HEK293 (cell line): ENCODE results near the gene HOXA4.
A peak's percentile ranks its signal among the peaks of the same experiment; 100 is the strongest.

ENCODE experiments used
- EGR2 ChIP-seq: fragments of 450-650 bp; formaldehyde crosslinking; IDR thresholded peaks from 2 replicates; pipeline ENCODE4 v1.5.1; 2016; ENCODE audit warnings: low read depth, missing biosample characterization, missing genetic modification characterization
- GLIS2 ChIP-seq: fragments of 450-650 bp; formaldehyde crosslinking; IDR thresholded peaks from 2 replicates; pipeline ENCODE4 v1.5.1; 2016; ENCODE audit warnings: missing biosample characterization, missing genetic modification characterization
- IKZF3 ChIP-seq: fragments of 450-650 bp; IDR thresholded peaks from 2 replicates; pipeline ENCODE4 v1.5.0; 2018; ENCODE audit warnings: missing biosample characterization, mild to moderate bottlenecking, missing genetic modification characterization, moderate library complexity
- MZF1 ChIP-seq: fragments of 450-650 bp; formaldehyde crosslinking; IDR thresholded peaks from 2 replicates; pipeline ENCODE4 v1.5.1; 2017; ENCODE audit warnings: missing biosample characterization, missing genetic modification characterization, borderline replicate concordance
- SCRT1 ChIP-seq: fragments of 450-650 bp; formaldehyde crosslinking; IDR thresholded peaks from 2 replicates; pipeline ENCODE4 v1.5.1; 2016; ENCODE audit warnings: missing biosample characterization, missing genetic modification characterization, borderline replicate concordance
- SETDB1 ChIP-seq: IDR thresholded peaks from one replicate; pipeline ENCODE4 v1.6.1; 2017; ENCODE audit warnings: mild to moderate bottlenecking, low read length, moderate library complexity, mixed read lengths; ENCODE audit not compliant: insufficient read length
- SP2 ChIP-seq: fragments of 450-650 bp; formaldehyde crosslinking; IDR thresholded peaks from 2 replicates; pipeline ENCODE4 v1.5.1; 2016; ENCODE audit warnings: missing biosample characterization, missing genetic modification characterization
- ZFHX2 ChIP-seq: fragments of 450-650 bp; formaldehyde crosslinking; conservative IDR thresholded peaks from 2 replicates; pipeline ENCODE4 v1.5.1; 2016; ENCODE audit warnings: missing biosample characterization, missing genetic modification characterization
- ZFP3 ChIP-seq: fragments of 450-650 bp; formaldehyde crosslinking; IDR thresholded peaks from 2 replicates; pipeline ENCODE4 v1.5.1; 2016; ENCODE audit warnings: low read depth, missing biosample characterization, missing genetic modification characterization
- ZNF157 ChIP-seq: fragments of 450-650 bp; formaldehyde crosslinking; IDR thresholded peaks from 2 replicates; pipeline ENCODE4 v1.5.1; 2016; ENCODE audit warnings: missing biosample characterization, missing genetic modification characterization
- ZNF214 ChIP-seq: fragments of 450-650 bp; formaldehyde crosslinking; IDR thresholded peaks from 2 replicates; pipeline ENCODE4 v1.5.1; 2017; ENCODE audit warnings: missing biosample characterization, mild to moderate bottlenecking, missing genetic modification characterization, borderline replicate concordance
- ZNF223 ChIP-seq: fragments of 450-650 bp; formaldehyde crosslinking; IDR thresholded peaks from 2 replicates; pipeline ENCODE4 v1.5.1; 2016; ENCODE audit warnings: missing biosample characterization, missing genetic modification characterization
- ZNF24 ChIP-seq: fragments of 450-650 bp; formaldehyde crosslinking; IDR thresholded peaks from 2 replicates; pipeline ENCODE4 v1.5.1; 2016; ENCODE audit warnings: missing biosample characterization, missing genetic modification characterization
- ZNF248 ChIP-seq: fragments of 450-650 bp; formaldehyde crosslinking; IDR thresholded peaks from 2 replicates; pipeline ENCODE4 v1.5.1; 2017; ENCODE audit warnings: missing biosample characterization, missing genetic modification characterization
- ZNF274 ChIP-seq, 2 experiments: fragments of 200-500 bp in 1 of 2; fragments of 450-650 bp in 1 of 2; sonication (Bioruptor generic) in 1 of 2; formaldehyde crosslinking in 1 of 2; IDR thresholded peaks; 2 replicates each; pipeline versions ENCODE4 v1.5.1 to v1.6.1; 2014 to 2016; ENCODE audit warnings: borderline replicate concordance in 1 of 2, inconsistent platforms in 1 of 2, low read length in 1 of 2, missing biosample characterization in 1 of 2, missing genetic modification characterization in 1 of 2
- ZNF394 ChIP-seq: fragments of 450-650 bp; formaldehyde crosslinking; IDR thresholded peaks from 2 replicates; pipeline ENCODE4 v1.5.1; 2016; ENCODE audit warnings: missing biosample characterization, missing genetic modification characterization, mild to moderate bottlenecking, moderate library complexity, borderline replicate concordance
- ZNF416 ChIP-seq: fragments of 450-650 bp; formaldehyde crosslinking; IDR thresholded peaks from 2 replicates; pipeline ENCODE4 v1.5.1; 2016; ENCODE audit warnings: missing biosample characterization, missing genetic modification characterization
- ZNF473 ChIP-seq: fragments of 450-650 bp; formaldehyde crosslinking; IDR thresholded peaks from 2 replicates; pipeline ENCODE4 v1.5.1; 2017; ENCODE audit warnings: missing biosample characterization, missing genetic modification characterization
- ZNF514 ChIP-seq: fragments of 450-650 bp; formaldehyde crosslinking; IDR thresholded peaks from 2 replicates; pipeline ENCODE4 v1.5.1; 2016; ENCODE audit warnings: missing biosample characterization, missing genetic modification characterization
- ZNF521 ChIP-seq: fragments of 450-650 bp; formaldehyde crosslinking; IDR thresholded peaks from 2 replicates; pipeline ENCODE4 v1.5.1; 2017; ENCODE audit warnings: missing biosample characterization, mild to moderate bottlenecking, missing genetic modification characterization
- ZNF529 ChIP-seq: fragments of 450-650 bp; formaldehyde crosslinking; IDR thresholded peaks from 2 replicates; pipeline ENCODE4 v1.5.1; 2017; ENCODE audit warnings: missing genetic modification characterization, missing biosample characterization; ENCODE audit not compliant: insufficient replicate concordance
- ZNF626 ChIP-seq: fragments of 450-650 bp; sonication (Bioruptor Pico); formaldehyde crosslinking; IDR thresholded peaks from 2 replicates; pipeline ENCODE4 v1.5.1; 2018; ENCODE audit warnings: missing biosample characterization, missing genetic modification characterization, inconsistent platforms
- ZNF629 ChIP-seq: fragments of 450-650 bp; formaldehyde crosslinking; IDR thresholded peaks from 2 replicates; pipeline ENCODE4 v1.5.1; 2017; ENCODE audit warnings: missing biosample characterization, missing genetic modification characterization
- ZNF664 ChIP-seq: fragments of 450-650 bp; formaldehyde crosslinking; IDR thresholded peaks from 2 replicates; pipeline ENCODE4 v1.5.1; 2016; ENCODE audit warnings: missing biosample characterization, missing genetic modification characterization
- ZNF670 ChIP-seq: fragments of 450-650 bp; formaldehyde crosslinking; IDR thresholded peaks from 2 replicates; pipeline ENCODE4 v1.5.1; 2016; ENCODE audit warnings: missing biosample characterization, missing genetic modification characterization, low read depth
- ZNF776 ChIP-seq: fragments of 450-650 bp; formaldehyde crosslinking; IDR thresholded peaks from 2 replicates; pipeline ENCODE4 v1.5.0; 2017; ENCODE audit warnings: missing biosample characterization, missing genetic modification characterization, borderline replicate concordance
- ZNF830 ChIP-seq: fragments of 450-650 bp; IDR thresholded peaks from 2 replicates; pipeline ENCODE4 v1.5.0; 2018; ENCODE audit warnings: missing biosample characterization, missing genetic modification characterization, low read depth, mild to moderate bottlenecking, moderate library complexity
- ZXDB ChIP-seq: fragments of 450-650 bp; formaldehyde crosslinking; IDR thresholded peaks from 2 replicates; pipeline ENCODE4 v1.5.1; 2016; ENCODE audit warnings: missing biosample characterization, missing genetic modification characterization
- TF ChIP-seq, protein P1 (sequence below): fragments of 450-650 bp; formaldehyde crosslinking; IDR thresholded peaks from 2 replicates; pipeline ENCODE4 v1.5.1; 2016; ENCODE audit warnings: missing biosample characterization, missing genetic modification characterization
- TF ChIP-seq, protein P2 (sequence below): fragments of 450-650 bp; formaldehyde crosslinking; conservative IDR thresholded peaks from 2 replicates; pipeline ENCODE4 v1.5.1; 2016; ENCODE audit warnings: low read depth, missing biosample characterization, missing genetic modification characterization
- TF ChIP-seq, protein P3 (sequence below): fragments of 450-650 bp; formaldehyde crosslinking; IDR thresholded peaks from 2 replicates; pipeline ENCODE4 v1.5.0; 2017; ENCODE audit warnings: missing biosample characterization, missing genetic modification characterization, borderline replicate concordance
- TF ChIP-seq, protein P4 (sequence below): fragments of 450-650 bp; formaldehyde crosslinking; IDR thresholded peaks from 2 replicates; pipeline ENCODE4 v1.5.1; 2016; ENCODE audit warnings: missing biosample characterization, missing genetic modification characterization

HOXA4 gene

DNA sequence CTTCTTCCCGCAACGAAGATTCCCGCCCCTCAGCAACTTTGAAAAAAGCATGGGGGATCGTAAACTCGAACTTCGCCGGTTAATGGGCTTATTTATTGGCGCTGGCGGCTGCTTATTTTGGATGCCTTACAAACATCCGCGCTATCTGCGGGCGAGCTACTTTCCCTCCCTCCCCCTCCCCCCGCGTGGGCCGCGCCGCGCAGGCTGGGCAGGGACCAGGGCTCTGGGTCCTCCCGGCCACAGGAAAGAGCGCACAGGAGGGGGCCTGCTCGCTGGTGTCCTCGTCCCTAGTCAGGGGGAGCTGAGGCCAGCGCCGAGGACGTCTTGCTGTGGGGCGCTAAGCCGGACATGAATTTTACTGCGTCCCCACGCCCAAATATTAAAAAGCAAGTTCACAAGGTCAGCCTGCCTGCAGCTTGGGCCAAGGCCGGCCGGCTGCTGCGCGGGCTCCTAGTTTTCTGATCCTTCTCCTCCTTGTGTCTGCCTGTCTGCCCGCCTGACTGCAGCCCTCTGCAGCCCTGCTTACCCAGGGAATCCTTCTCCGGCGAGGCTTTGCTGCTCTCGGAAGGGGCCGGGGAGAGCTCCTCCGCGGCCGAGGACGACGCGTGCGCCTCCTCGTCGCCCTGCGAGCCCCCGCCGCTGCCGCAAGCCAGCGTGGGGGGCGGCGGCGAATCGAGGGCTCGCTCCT lies 42.4 kb upstream of the HOXA4 start (continued):
- TF ChIP-seq ZNF664 (tag by site-specific recombination) (no peak), ZNF529 (tag by site-specific recombination) (no peak), ZNF521 (tag by site-specific recombination) (no peak), ZNF394 (peak; percentile 56), ZNF670 (tag by site-specific recombination) (no peak), ZNF223 (tag by site-specific recombination) (no peak), ZNF830 (no peak), ZNF24 (tag by site-specific recombination) (no peak), GLIS2 (peak; percentile 78; the same call in 1 of the 2 replicates), ZNF776 (tag by site-specific recombination) (no peak), ZFP3 (tag by site-specific recombination) (no peak), ZNF274 (IDR thresholded peaks at IDR 0.05; ENCODE audit: low read length) (no peak), ZNF274 (tag by site-specific recombination; IDR thresholded peaks at IDR 0.05; ENCODE audit: borderline replicate concordance) (no peak), ZFHX2 (tag by site-specific recombination) (peak; percentile 87), SETDB1 (no peak), ZNF157 (no peak), EGR2 (tag by site-specific recombination) (peak; percentile 72), ZNF473 (tag by site-specific recombination) (no peak), ZNF629 (tag by site-specific recombination) (peak; percentile 48; the same call in 1 of the 2 replicates), ZNF214 (tag by site-specific recombination) (no peak), IKZF3 (tag by site-specific recombination) (peak; percentile 81), MZF1 (peak; percentile 39; the same call in 1 of the 2 replicates), SP2 (peak; percentile 65), ZNF626 (tag by site-specific recombination) (no peak), ZXDB (tag by site-specific recombination) (peak; percentile 88), ZNF514 (tag by site-specific recombination) (no peak), SCRT1 (no peak), ZNF248 (tag by site-specific recombination) (no peak), ZNF416 (no peak)
- TF ChIP-seq, protein P1, sequence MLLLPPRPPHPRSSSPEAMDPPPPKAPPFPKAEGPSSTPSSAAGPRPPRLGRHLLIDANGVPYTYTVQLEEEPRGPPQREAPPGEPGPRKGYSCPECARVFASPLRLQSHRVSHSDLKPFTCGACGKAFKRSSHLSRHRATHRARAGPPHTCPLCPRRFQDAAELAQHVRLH (tag by site-specific recombination), result no peak
- TF ChIP-seq, protein P2, sequence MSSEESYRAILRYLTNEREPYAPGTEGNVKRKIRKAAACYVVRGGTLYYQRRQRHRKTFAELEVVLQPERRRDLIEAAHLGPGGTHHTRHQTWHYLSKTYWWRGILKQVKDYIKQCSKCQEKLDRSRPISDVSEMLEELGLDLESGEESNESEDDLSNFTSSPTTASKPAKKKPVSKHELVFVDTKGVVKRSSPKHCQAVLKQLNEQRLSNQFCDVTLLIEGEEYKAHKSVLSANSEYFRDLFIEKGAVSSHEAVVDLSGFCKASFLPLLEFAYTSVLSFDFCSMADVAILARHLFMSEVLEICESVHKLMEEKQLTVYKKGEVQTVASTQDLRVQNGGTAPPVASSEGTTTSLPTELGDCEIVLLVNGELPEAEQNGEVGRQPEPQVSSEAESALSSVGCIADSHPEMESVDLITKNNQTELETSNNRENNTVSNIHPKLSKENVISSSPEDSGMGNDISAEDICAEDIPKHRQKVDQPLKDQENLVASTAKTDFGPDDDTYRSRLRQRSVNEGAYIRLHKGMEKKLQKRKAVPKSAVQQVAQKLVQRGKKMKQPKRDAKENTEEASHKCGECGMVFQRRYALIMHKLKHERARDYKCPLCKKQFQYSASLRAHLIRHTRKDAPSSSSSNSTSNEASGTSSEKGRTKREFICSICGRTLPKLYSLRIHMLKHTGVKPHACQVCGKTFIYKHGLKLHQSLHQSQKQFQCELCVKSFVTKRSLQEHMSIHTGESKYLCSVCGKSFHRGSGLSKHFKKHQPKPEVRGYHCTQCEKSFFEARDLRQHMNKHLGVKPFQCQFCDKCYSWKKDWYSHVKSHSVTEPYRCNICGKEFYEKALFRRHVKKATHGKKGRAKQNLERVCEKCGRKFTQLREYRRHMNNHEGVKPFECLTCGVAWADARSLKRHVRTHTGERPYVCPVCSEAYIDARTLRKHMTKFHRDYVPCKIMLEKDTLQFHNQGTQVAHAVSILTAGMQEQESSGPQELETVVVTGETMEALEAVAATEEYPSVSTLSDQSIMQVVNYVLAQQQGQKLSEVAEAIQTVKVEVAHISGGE (tag by site-specific recombination), result peak; percentile 30; the same call in 1 of the 2 replicates
- TF ChIP-seq, protein P3, sequence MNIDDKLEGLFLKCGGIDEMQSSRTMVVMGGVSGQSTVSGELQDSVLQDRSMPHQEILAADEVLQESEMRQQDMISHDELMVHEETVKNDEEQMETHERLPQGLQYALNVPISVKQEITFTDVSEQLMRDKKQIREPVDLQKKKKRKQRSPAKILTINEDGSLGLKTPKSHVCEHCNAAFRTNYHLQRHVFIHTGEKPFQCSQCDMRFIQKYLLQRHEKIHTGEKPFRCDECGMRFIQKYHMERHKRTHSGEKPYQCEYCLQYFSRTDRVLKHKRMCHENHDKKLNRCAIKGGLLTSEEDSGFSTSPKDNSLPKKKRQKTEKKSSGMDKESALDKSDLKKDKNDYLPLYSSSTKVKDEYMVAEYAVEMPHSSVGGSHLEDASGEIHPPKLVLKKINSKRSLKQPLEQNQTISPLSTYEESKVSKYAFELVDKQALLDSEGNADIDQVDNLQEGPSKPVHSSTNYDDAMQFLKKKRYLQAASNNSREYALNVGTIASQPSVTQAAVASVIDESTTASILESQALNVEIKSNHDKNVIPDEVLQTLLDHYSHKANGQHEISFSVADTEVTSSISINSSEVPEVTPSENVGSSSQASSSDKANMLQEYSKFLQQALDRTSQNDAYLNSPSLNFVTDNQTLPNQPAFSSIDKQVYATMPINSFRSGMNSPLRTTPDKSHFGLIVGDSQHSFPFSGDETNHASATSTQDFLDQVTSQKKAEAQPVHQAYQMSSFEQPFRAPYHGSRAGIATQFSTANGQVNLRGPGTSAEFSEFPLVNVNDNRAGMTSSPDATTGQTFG (tag by site-specific recombination), result no peak
- TF ChIP-seq, protein P4, sequence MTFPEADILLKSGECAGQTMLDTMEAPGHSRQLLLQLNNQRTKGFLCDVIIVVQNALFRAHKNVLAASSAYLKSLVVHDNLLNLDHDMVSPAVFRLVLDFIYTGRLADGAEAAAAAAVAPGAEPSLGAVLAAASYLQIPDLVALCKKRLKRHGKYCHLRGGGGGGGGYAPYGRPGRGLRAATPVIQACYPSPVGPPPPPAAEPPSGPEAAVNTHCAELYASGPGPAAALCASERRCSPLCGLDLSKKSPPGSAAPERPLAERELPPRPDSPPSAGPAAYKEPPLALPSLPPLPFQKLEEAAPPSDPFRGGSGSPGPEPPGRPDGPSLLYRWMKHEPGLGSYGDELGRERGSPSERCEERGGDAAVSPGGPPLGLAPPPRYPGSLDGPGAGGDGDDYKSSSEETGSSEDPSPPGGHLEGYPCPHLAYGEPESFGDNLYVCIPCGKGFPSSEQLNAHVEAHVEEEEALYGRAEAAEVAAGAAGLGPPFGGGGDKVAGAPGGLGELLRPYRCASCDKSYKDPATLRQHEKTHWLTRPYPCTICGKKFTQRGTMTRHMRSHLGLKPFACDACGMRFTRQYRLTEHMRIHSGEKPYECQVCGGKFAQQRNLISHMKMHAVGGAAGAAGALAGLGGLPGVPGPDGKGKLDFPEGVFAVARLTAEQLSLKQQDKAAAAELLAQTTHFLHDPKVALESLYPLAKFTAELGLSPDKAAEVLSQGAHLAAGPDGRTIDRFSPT (tag by site-specific recombination), result peak; percentile 40; the same call in 1 of the 2 replicates
